HG03159 (cell line): ENCODE measurements around the gene RPL36A.
A peak's percentile ranks its signal among the peaks of the same experiment; 100 is the strongest.

Source experiments
- ATAC-seq: cut with Tn5 transposase; IDR thresholded peaks from one replicate; pipeline ENCODE4 v1.9.1; 2021; ENCODE audit warnings: mild to moderate bottlenecking, moderate library complexity; ENCODE audit not compliant: unreplicated experiment

The RPL36A gene

DNA sequence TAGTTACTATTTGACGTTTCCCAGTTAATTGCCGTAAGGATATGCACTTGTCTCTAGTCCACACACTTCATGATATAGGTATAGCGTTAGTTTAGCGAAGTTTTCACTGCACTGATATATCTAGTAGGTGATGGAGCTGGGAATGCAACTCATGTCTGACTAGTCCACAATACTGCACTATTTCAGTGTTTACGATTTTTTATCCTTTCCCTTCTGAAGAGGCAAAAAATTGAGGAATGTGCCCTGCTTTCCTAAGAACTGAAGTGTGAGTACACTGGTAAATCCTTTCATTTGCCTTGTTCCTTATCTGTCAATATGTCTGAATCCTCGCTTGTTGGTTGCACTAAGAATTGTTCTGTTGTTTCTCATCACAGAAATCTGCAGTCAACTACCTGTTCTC, 1.0 kb downstream of the RPL36A start:
- ATAC-seq = no peak

DNA sequence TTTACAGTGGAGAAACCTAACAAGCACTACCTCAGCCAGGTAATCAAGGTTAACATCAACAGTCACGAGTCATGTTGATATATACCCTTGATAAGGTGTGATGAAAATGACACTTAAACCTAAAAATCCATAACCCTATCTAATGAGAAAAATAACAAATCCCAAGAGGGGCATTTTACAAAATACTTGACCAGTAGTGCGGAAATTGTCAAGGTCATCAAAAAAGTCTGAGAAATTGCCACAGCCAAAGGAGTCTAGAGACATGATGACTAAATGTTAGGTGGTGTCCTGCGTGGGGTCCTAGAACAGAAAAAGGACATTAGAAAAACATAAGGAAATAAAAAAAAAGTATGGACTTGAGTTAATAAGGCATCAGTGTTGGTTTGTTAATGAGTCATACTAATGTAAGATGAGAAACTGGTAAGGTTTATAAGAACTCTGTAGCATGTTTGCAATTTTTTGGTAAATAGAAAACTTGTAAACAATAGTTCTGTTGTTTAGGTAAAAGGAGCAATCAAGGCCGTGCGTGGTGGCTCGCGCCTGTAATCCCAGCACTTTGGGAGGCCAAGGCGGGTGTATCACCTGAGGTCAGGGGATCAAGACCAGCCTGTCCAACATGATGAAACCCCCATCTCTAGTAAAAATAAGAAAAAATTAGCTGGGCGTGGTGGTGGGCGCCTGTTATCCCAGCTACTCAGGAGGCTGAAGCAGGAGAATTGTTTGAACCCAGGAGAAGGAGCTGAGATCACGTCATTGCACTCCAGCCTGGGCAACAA, 2.9 kb downstream of the RPL36A start:
- no peak for ATAC-seq

DNA sequence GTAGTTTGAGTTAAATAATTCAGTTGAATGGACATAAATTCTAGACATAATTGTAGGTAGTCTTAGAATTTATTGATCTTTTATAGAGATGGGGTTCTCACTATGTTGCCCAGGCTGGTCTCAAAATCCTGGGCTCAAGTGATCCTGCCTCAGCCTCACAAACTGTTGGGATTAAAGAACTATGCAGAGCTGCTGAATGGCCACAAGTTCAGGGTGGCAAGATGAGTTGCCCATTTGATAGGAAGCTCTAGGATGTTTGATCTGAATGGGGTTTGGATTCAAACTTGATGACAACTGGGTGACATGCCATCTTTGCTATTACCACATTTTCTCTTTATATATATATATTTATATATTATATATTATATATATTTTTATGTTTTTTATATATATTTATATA, 3.6 kb downstream of the RPL36A start:
- ATAC-seq = no peak

DNA sequence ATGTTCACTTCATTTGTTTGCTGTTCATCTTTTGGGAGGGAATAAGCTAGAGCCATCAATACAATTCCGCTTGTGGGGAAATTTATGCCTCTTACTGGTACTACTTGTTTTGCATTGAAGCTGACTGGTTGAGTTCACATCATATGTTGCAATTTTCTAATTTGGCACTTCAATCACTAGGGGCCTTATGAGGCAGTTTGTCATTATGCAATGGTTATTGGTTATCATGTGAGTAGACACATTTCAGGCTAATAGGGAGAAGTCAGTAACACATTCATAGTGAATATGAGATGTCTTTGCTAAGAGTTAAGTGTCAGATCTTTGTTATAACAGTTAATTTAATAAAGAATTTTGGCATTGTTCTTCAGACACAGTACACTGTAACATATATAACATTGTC, 5.0 kb downstream of the RPL36A start:
- no peak for ATAC-seq

DNA sequence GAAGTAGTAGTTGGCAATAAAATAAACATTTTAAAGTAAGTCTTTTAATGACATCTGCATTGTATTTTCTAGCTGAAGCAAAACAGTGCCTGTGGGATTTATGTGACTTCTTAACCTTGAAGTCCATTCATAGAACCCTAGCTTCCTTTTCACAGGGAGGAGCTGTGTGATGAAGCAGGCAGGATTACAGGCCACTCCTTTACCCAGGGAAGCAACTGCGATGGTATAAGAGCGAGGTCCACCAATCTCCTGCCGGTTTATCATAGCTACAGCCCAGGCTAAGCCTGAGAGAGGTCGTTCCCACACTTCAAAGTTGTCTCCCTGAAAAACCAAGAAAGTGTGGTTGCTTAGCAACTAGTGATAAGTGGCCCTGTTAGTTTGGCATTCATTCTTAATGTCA, 7.0 kb downstream of the RPL36A start:
- ATAC-seq = no peak

DNA sequence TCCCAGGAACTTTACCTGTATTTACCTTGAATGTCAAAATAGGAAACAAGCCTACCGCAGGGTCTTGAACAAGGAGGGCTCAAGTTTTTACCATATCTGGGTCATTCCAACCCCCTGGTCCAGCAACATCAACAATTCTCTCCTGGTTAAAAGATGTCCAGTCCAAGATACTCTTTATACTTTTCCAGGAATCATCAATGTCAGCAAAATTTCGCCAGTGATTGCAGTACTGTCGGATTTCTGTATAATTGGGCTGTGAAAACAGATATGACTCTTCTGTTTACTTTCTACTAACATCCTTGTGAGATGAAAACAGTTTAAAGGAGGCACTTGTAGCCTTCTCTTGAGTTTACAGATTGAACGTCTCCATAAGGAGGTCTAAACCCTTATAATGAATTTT, 7.9 kb downstream of the RPL36A start:
- no peak for ATAC-seq

DNA sequence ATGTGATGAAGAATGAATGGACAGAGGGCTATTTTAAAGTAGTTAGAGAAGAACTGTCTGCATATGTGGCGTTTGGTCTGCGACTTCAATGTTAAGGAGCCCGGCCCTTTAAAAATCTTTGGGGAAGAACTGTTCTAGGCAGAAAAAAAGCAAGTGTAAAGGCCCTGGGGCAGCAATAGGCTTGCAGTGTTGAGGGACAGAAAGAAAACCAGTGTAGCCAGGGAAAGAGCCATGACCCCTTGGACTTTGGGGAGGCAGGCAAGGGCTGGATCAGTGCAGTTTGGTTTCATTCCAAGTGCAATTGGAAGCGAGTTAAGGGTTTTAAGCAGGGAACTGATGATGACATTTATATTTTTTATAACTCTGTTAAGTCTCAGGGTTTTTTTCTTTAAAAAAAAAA, 9.0 kb downstream of the RPL36A start:
- no peak for ATAC-seq

DNA sequence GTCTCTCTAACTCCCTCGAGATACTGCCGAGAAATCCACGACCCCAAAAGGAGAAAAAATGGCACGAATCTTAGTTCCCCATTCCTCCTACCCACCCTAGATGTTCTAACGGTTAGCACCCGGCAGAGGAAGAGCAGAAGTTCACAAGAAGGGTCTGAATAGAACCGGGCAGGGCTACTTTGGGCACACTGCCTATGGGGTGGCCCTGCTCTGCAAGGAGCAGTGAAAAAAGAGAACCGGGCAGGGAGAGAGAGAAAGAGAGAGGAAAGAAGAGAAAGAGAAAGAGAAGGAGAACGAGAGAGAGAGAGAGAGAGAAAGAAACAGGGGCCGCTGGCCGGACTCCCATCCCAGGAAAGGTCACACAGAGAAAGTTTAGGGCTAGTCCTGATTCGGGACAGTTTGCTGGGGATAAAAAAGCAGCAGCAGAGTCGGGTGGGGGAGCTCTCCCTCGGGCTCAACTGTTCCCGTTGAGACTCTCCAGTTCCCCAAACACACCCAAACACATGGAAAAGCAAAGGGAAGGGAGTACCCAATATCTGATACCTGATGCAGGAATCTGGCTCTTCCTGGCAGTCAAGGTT, 16.4 kb downstream of the RPL36A start:
- ATAC-seq = no peak

DNA sequence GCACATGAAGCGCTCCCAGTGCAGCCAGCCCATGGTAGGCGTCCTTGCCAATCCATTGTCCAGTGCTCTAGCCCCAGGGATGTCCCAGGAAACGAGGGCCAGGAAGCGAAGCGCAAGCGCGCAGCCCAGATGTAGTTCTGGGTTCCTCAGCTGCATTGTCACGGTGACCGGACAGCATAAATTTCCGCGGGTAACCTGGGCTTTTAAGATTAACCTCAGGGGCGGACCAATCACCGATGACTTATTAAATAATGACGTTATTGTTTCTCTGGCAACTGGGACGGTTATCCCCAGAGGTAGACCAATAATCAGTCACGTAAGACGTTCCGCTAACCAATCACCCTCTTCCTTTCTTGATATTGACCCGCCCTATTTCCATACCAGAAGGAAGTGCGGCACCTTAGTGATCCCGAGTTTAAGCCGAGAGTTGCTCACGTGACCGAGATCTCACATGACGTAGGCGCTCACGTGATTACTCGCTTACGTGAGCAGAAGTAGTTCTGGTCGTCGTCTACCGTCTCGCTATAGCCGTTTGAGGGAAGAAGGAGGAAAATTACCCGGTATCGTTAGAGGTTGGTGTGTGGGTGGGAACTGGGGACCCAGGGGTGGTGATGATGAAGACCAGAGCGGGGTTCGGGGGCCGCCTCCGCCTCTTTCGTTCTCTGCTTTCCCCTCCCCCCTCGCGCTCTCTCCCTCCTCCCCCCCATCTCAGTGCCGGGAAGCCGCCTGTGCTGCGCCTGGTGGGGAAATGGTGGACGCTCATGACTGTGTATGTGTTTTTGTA, 17.1 kb downstream of the RPL36A start, which contains the start of the genes GLA and HNRNPH2:
Gene GLA, minus strand, starts transcription at position 178 of the 784 bp plus-strand sequence. Its CDS starts 22 bp downstream, at position 156.
Gene HNRNPH2, plus strand, starts transcription at position 475 of the 784 bp plus-strand sequence. CDS start 3,767 bp downstream, outside the sequence.
- peak; percentile 91 for ATAC-seq

DNA sequence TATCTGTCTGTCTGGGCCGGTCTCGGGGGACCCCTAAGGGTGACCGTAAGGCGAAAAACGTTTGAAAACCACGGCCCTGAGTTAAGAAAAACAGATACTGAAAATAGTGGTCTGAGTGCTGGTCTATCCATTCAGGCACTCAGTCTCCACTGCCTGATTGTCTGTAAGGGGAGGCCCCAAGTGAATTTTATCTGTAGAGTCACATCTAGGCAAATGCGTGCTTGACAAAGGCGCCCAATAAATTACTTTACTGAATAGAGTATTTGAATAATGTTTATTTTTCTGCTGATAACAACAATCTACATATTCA, 17.7 kb downstream of the RPL36A start:
- no peak for ATAC-seq

DNA sequence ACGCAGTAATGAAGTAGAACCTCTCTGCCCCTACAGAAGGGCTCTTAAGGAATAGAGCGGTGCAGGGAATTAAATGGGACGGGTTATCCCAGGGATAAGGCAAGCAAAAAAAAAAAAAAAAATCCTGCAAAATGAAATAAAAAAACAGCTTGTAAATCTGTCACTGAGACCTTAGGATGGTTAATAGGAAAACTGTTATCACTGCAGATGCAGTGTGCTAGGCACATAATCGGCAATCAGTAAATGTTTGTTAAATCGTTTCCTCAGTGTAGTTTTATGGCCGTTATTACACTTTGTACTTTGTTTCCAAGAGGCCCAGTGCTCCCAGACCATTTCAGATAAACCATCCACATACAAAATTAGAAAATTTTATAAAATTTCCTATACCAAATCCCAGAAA, 18.2 kb downstream of the RPL36A start:
- ATAC-seq = no peak

DNA sequence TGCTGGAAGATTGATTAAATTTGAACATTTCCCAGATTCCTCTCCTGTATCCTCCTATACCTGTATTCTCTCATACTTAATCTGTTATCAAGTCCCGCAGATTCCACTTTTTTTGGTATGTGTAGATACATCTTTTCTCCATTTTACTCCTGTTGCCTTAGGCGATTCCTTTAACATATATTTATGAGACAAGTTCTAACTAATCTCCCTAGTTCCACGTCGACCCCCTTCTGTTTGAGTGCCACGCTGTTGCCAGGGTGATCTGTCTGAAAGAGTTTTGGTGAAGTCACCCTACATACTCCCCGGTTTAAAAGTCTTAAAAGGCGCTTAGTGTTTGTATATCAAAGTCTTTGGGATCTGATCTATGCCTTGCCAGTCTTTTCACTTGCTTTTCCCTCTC, 19.6 kb downstream of the RPL36A start:
- no peak for ATAC-seq

DNA sequence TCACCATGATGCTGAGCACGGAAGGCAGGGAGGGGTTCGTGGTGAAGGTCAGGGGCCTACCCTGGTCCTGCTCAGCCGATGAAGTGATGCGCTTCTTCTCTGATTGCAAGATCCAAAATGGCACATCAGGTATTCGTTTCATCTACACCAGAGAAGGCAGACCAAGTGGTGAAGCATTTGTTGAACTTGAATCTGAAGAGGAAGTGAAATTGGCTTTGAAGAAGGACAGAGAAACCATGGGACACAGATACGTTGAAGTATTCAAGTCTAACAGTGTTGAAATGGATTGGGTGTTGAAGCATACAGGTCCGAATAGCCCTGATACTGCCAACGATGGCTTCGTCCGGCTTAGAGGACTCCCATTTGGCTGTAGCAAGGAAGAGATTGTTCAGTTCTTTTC, 21.2 kb downstream of the RPL36A start:
- no peak for ATAC-seq

DNA sequence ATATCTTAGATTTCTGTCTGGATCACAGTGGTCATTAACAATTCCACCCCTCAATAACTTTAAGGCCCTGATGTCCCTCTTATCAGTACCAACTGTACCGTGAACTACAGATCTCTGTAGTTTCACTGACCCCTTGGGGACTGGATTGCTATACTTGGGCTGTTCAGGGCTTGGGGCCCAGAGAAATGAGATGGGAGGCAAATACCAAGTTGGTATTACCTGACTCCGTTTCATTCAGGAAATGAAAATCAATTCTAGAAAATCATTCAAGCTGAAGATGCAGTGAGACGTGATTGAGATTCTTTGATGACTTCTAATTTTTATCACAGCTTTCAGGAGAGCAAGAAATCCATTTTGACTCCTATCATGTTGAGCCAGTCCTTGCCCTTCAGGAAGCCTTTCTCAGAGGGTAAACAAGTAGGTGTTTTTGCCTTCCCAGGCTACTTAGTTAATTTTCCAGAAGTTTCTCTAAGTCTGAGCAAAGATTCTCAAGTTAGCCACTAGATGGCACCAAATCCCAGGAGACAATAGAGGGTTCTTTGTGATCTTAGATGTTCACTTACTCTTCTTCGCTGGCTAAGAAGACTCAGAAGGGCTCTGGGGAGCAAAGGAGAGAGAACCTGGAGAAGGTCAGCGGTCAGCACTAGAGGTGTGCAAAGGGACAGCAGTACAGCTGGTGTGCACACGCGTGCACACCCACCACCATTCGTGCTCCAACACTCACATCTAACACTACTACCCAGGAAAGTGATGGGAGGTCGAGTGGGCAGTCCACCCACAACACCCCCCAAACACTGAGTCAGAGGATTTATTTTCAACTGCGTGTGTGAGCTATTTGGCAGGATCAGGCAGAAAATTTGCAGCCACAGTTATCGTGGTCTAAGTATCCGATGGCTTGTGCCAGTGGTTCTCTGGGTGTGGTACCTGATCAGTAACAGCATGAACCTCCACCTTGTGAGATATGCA, 24.7 kb downstream of the RPL36A start:
- peak; percentile 55 for ATAC-seq

DNA sequence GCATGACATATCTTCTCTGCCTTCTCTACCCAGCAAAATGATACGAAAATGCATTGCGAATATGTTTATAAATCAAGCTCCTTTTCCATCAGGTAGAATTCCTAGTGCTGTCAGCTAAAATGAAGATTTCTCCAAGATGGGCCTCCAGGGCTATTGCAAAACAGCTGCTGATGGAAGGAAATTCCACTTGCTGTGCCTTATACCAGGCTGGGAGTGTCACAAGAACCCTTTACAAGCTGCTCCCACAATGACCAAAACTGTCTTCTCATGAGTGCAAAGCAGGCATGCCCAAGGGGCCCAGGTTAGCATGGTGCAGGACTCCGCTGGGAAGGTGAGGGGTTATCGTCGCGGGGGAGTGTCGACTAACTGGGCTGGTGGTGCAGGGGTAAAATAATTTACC, 25.9 kb downstream of the RPL36A start:
- ATAC-seq = no peak

DNA sequence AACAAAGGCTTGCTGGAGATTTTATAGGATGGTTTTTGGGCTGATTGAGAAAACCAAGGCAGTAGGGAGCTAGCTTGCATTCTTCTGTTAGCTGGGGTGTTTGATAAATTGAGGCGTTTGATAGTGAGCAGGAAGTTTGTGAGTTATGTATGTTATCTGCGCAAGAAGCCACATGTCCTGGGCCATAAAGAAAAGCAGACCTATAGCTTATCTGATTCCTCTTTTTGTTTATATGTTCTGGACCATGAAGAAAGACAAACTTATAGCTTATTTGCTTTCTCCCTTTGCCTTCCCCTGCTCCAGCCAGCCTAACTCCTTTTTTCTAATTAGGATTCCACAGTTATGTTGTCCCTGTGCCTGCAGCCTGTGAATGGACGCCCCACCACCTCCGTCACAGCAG, 26.4 kb downstream of the RPL36A start:
- no peak for ATAC-seq

DNA sequence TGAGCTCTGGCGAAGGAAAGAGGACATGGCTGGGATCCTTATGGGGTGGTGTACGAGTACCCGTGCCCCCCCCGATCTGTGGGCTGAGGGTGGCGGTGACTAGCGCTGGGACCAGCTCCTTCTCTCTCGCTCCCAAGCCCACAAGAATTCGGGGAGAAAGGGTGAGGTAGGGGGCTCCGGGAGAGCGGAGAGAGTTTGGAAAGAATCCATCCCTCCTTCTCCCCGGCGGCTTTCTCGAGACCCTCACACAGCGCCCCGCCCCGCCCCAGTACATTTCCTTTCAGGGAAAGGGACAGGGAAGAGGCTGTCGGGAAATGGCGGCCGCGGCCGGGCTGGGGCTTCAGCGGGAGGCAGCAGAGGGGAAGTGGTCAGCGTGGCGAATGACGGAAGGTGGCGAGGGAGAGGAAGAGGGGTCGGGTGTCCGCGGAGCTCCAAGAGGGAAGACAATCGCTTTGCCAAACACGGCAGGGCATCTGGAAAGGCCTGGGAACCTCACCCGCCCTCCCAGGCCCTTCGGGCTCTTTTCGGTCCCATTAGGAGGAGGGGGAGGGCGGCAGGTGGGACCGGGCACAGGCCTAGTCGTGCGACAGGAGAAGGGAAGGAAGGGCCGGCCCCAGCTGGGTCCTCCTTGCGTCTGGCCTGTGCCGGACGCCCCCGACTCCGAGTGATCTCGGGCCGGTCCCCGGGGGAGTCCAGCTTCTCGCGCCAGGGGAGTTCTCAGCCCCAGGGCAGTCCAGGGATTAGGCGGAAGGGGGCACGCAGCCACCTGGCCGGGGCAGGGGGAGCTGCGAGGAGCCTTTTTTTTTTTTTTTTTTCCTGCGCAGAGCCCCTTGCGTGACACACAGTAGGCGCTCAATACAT, 27.4 kb downstream of the RPL36A start:
- no peak for ATAC-seq

DNA sequence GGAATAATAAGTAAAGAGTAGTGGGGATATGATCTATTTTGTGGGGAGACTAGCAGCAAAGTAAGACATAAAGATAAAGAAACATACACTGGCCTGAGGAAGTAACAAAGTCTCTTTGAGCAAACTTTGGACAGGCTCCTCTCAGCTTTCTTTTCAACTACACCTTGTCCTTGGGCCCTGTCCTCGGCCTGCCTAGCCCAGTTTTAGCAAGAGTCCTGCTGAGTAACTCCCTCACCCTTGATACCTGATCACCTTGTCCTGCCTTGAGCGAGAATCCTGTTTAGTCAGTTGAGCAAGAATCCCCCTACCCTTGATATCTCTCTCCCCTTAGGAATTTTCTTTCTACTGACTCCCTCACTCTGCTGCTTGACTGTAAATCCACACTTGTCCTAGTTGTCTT, 28.7 kb downstream of the RPL36A start:
- no peak for ATAC-seq

DNA sequence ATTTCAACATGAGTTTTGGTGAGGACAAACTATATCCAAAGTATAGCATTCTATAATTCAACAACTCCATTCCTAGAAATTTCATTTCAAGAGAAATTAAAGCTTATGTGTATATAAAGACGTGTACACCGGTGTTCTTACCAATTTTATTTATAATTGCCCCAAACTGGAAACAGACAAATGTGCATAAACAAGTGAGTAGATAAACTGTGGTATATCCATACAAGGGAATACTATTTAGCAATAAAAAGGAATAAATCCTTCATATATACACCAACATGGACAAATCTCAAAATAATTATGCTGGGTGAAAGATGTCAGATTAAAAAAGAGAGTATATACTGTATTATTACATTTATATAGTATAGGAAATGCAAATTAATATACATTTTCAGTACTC, 37.1 kb downstream of the RPL36A start:
- ATAC-seq = no peak

DNA sequence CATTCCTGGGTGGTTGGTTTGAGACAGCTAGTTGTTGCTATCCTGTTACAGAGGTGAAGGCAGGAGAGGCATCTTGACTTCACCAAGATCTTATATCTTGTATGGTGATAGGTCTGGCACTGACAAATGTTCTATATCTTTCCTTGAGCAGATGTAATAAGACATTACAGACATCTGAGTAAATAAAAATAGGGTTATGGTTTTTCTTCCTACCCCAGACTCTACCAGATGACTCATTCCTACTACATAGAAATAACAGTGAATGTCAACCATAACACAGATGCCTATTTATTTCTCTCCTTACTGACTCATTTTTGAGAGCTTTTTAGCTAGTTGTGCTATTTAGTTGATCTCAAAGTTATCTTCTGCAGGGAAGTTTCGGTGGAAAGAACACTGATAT, 39.1 kb downstream of the RPL36A start:
- ATAC-seq = peak; percentile 46
